H9 (cell line): Measurements from ENCODE around the gene COL27A1. TPM values are rescaled to one million over a fixed set of nuclear protein-coding genes. Genes with fewer than 3 reads are reported as not detected.

Experiments used
- DNase-seq: peaks from one replicate; pipeline ENCODE4 v3.0.0-alpha.2; 2017
- H2AFZ ChIP-seq: one replicate; pipeline ENCODE4 v1.6.1; 2013; ENCODE audit warnings: mild to moderate bottlenecking, low read length, control low read depth, moderate library complexity
- H2AK5ac ChIP-seq: 2 replicates; pipeline ENCODE4 v1.6.1; 2013; ENCODE audit warnings: low read length, control low read depth, mixed read lengths; ENCODE audit not compliant: insufficient read length
- H2BK120ac ChIP-seq: one replicate; pipeline ENCODE4 v1.6.1; 2013; ENCODE audit warnings: low read depth, mild to moderate bottlenecking, low read length, control low read depth, inconsistent platforms; ENCODE audit not compliant: poor library complexity, severe bottlenecking
- H2BK12ac ChIP-seq: 2 replicates; pipeline ENCODE4 v1.6.1; 2013; ENCODE audit warnings: low read length, control low read depth, mixed read lengths, low read depth; ENCODE audit not compliant: insufficient read length
- H2BK15ac ChIP-seq: 2 replicates; pipeline ENCODE4 v1.6.1; 2013; ENCODE audit warnings: low read depth, low read length, control low read depth
- H2BK20ac ChIP-seq: one replicate; pipeline ENCODE4 v1.6.1; 2013; ENCODE audit warnings: low read depth, mild to moderate bottlenecking, low read length, control low read depth, inconsistent platforms; ENCODE audit not compliant: poor library complexity, severe bottlenecking
- H2BK5ac ChIP-seq: 2 replicates; pipeline ENCODE4 v1.6.1; 2013; ENCODE audit warnings: low read length, control low read depth, mixed read lengths; ENCODE audit not compliant: insufficient read length
- H3K14ac ChIP-seq: 2 replicates; pipeline ENCODE4 v1.6.1; 2013; ENCODE audit warnings: low read length, control low read depth; ENCODE audit not compliant: insufficient read depth
- H3K18ac ChIP-seq: 2 replicates; pipeline ENCODE4 v1.6.1; 2013; ENCODE audit warnings: low read depth, mild to moderate bottlenecking, mixed read lengths, low read length, control low read depth; ENCODE audit not compliant: insufficient read length
- H3K23ac ChIP-seq: 2 replicates; pipeline ENCODE4 v1.6.1; 2013; ENCODE audit warnings: low read length, control low read depth, mixed read lengths, low read depth; ENCODE audit not compliant: insufficient read length
- H3K23me2 ChIP-seq: 2 replicates; pipeline ENCODE4 v1.6.1; 2013; ENCODE audit warnings: low read depth, mild to moderate bottlenecking, mixed read lengths, low read length, control low read depth; ENCODE audit not compliant: insufficient read length, poor library complexity, severe bottlenecking
- H3K27ac ChIP-seq: 2 replicates; pipeline ENCODE4 v1.5.1; 2013; ENCODE audit warnings: low read length, control low read depth, mixed read lengths, low read depth; ENCODE audit not compliant: insufficient read length
- H3K27me3 ChIP-seq: 2 replicates; pipeline ENCODE4 v1.6.1; 2013; ENCODE audit warnings: low read length, control low read depth, inconsistent platforms; ENCODE audit not compliant: insufficient read depth
- H3K4ac ChIP-seq: 2 replicates; pipeline ENCODE4 v1.6.1; 2013; ENCODE audit warnings: low read depth, mild to moderate bottlenecking, control low read depth, inconsistent platforms, low read length, moderate library complexity
- H3K4me1 ChIP-seq: 2 replicates; pipeline ENCODE4 v1.6.1; 2013; ENCODE audit warnings: low read length, control low read depth, inconsistent platforms; ENCODE audit not compliant: insufficient read depth
- H3K4me2 ChIP-seq: 2 replicates; pipeline ENCODE4 v1.6.1; 2013; ENCODE audit warnings: low read length, control low read depth, mixed read lengths; ENCODE audit not compliant: insufficient read length, insufficient read depth
- H3K56ac ChIP-seq: 2 replicates; pipeline ENCODE4 v1.6.1; 2013; ENCODE audit warnings: low read depth, mild to moderate bottlenecking, mixed read lengths, low read length, control low read depth; ENCODE audit not compliant: insufficient read length
- H3K79me1 ChIP-seq: 2 replicates; pipeline ENCODE4 v1.6.1; 2013; ENCODE audit warnings: low read depth, mild to moderate bottlenecking, moderate library complexity, low read length, control low read depth, inconsistent platforms; ENCODE audit not compliant: insufficient read depth, poor library complexity, severe bottlenecking
- H3K79me2 ChIP-seq: 2 replicates; pipeline ENCODE4 v1.6.1; 2013; ENCODE audit warnings: low read length, control low read depth, inconsistent platforms; ENCODE audit not compliant: insufficient read depth
- H3K9ac ChIP-seq: 2 replicates; pipeline ENCODE4 v1.6.1; 2013; ENCODE audit warnings: low read length, control low read depth, mixed read lengths; ENCODE audit not compliant: insufficient read length; ENCODE audit errors: extremely low read depth
- H3K9me3 ChIP-seq: one replicate; pipeline ENCODE4 v1.6.1; 2013; ENCODE audit warnings: low read depth, low read length, inconsistent platforms; ENCODE audit not compliant: control insufficient read depth
- H3T11ph ChIP-seq: one replicate; pipeline ENCODE4 v1.6.1; 2013; ENCODE audit warnings: mild to moderate bottlenecking, low read length, control low read depth, inconsistent platforms
- H4K20me1 ChIP-seq: one replicate; pipeline ENCODE4 v1.6.1; 2013; ENCODE audit not compliant: control insufficient read depth, insufficient read length, insufficient read depth
- H4K5ac ChIP-seq: 2 replicates; pipeline ENCODE4 v1.6.1; 2013; ENCODE audit warnings: low read depth, mild to moderate bottlenecking, mixed read lengths, low read length, control low read depth; ENCODE audit not compliant: insufficient read length
- H4K8ac ChIP-seq: replicated peaks from 2 replicates; pipeline ENCODE4 v1.6.1; 2013; ENCODE audit warnings: low read length, control low read depth, mixed read lengths, low read depth; ENCODE audit not compliant: insufficient read length
- H4K91ac ChIP-seq: 2 replicates; pipeline ENCODE4 v1.6.1; 2013; ENCODE audit warnings: low read depth, mild to moderate bottlenecking, moderate library complexity, mixed read lengths, low read length, control low read depth; ENCODE audit not compliant: insufficient read length
- H3K27ac Mint-ChIP-seq, 3 experiments: 2 replicates in 2 of 3; 3 replicates in 1 of 3; pipeline ENCODE4 v1.8.0; 2020 to 2021; ENCODE audit warnings: mixed read lengths in 3 of 3, mild to moderate bottlenecking in 1 of 3, moderate library complexity in 1 of 3
- H3K27me3 Mint-ChIP-seq: 2 replicates; pipeline ENCODE4 v1.8.0; 2021; ENCODE audit warnings: low read depth, mild to moderate bottlenecking, moderate library complexity, mixed read lengths
- H3K36me3 Mint-ChIP-seq, 3 experiments: 2 replicates in 2 of 3; 3 replicates in 1 of 3; pipeline ENCODE4 v1.8.0; 2020 to 2021; ENCODE audit warnings: low read depth in 3 of 3, mixed read lengths in 3 of 3; ENCODE audit not compliant: insufficient read depth in 1 of 3
- H3K4me1 Mint-ChIP-seq, 2 experiments: 2 replicates each; pipeline ENCODE4 v1.8.0; 2020; ENCODE audit warnings: mixed read lengths in 2 of 2
- H3K4me3 Mint-ChIP-seq, 2 experiments: 2 replicates in 1 of 2; 3 replicates in 1 of 2; pipeline ENCODE4 v1.8.0; 2020 to 2021; ENCODE audit warnings: mild to moderate bottlenecking in 2 of 2, mixed read lengths in 2 of 2, moderate library complexity in 1 of 2
- H3K9me3 Mint-ChIP-seq, 2 experiments: 2 replicates in 1 of 2; 3 replicates in 1 of 2; pipeline ENCODE4 v1.8.0; 2020; ENCODE audit warnings: mild to moderate bottlenecking in 2 of 2, mixed read lengths in 2 of 2, moderate library complexity in 1 of 2
- WGBS: extraction: QIAGEN DNeasy Blood & Tissue Kit; methylation state at CpG from one replicate; pipeline ENCODE4 v1.1.7; 2013; ENCODE audit warnings: missing lambda C conversion rate, low lambda C conversion rate, mixed read lengths; ENCODE audit not compliant: insufficient read length; ENCODE audit errors: extremely low coverage; 5-methylcytosine and 5-hydroxymethylcytosine counted together
- total RNA-seq: library from RNA; stranded (reverse); gene quantifications from 2 replicates; pipeline ENCODE4 v1.2.1, GENCODE V29; 2021
- TF ChIP-seq, protein P1 (sequence below): fragments of 200-600 bp; sonication (generic); conservative IDR thresholded peaks from 3 replicates; pipeline ENCODE4 v1.8.0; 2021; ENCODE audit warnings: antibody characterized with exemption, mild to moderate bottlenecking

COL27A1 gene
- total RNA-seq, 1 experiment from 2014 or later: 17.9 TPM

DNA sequence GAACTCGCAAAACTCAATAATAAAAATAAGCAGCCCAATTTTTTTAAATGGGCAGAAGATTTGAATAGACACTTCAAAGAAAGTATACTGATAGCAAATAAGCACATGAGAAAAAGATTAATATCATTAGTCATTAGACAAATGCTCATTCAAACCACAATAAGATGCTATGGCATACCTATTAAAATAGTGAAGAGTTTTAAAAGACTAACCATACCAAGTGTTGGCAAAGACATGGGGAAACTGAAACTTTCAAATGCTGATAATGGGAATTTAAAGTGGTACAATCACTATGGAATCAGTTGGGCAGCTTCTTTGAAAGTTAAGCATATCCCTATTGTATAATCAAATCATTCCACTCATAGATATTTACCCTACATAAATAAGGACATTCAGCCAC is 141.0 kb downstream of the COL27A1 start:
- H3K56ac ChIP-seq: no peak overlapping the region
- H3K4ac ChIP-seq: no peak overlapping the region
- H3K9me3 ChIP-seq: peaks cover 5% of the 10 kb centered on the region
- Mint-ChIP-seq H3K27ac (no peak overlapping the region), H3K27me3 (no peaks in the 10 kb centered on the region), H3K36me3 (peaks cover 31 to 42% (median 40%) of the 10 kb centered on the region in 3 experiments), H3K9me3 (peaks cover 15 to 18% of the 10 kb centered on the region in 2 experiments; a peak in 4 of 5 replicates), H3K4me1 (no peaks in the 10 kb centered on the region), H3K4me3 (no peak overlapping the region)
- no peaks in the 10 kb centered on the region for H3K4me1 ChIP-seq
- no peak overlapping the region for H3K9ac ChIP-seq
- H2BK12ac ChIP-seq: no peak overlapping the region
- H2BK20ac ChIP-seq: no peak overlapping the region
- no peak overlapping the region for H4K8ac ChIP-seq
- no peaks in the 10 kb centered on the region for H3K23me2 ChIP-seq
- no peak overlapping the region for H2AK5ac ChIP-seq
- H3K27me3 ChIP-seq: no peaks in the 10 kb centered on the region
- no peak overlapping the region for H3K27ac ChIP-seq
- H3K79me1 ChIP-seq: no peaks in the 10 kb centered on the region
- no peak overlapping the region for H3K4me2 ChIP-seq
- no peak overlapping the region for H3K14ac ChIP-seq
- no peak overlapping the region for H3K18ac ChIP-seq
- no peak overlapping the region for H2BK15ac ChIP-seq
- no peak overlapping the region for H2BK5ac ChIP-seq
- no peaks in the 10 kb centered on the region for H3K79me2 ChIP-seq
- no peak overlapping the region for H3K23ac ChIP-seq
- no peak overlapping the region for H2BK120ac ChIP-seq
- H4K20me1 ChIP-seq: no peaks in the 10 kb centered on the region
- no peak overlapping the region for H3T11ph ChIP-seq
- H2AFZ ChIP-seq: no peak overlapping the region
- H4K5ac ChIP-seq: no peak overlapping the region
- no CpG with 5 or more reads among the region's 1 CpG for WGBS
- no peak for DNase-seq
- no peak overlapping the region for H4K91ac ChIP-seq
- TF ChIP-seq, protein P1, sequence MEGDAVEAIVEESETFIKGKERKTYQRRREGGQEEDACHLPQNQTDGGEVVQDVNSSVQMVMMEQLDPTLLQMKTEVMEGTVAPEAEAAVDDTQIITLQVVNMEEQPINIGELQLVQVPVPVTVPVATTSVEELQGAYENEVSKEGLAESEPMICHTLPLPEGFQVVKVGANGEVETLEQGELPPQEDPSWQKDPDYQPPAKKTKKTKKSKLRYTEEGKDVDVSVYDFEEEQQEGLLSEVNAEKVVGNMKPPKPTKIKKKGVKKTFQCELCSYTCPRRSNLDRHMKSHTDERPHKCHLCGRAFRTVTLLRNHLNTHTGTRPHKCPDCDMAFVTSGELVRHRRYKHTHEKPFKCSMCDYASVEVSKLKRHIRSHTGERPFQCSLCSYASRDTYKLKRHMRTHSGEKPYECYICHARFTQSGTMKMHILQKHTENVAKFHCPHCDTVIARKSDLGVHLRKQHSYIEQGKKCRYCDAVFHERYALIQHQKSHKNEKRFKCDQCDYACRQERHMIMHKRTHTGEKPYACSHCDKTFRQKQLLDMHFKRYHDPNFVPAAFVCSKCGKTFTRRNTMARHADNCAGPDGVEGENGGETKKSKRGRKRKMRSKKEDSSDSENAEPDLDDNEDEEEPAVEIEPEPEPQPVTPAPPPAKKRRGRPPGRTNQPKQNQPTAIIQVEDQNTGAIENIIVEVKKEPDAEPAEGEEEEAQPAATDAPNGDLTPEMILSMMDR: no peak
